Duodenal mucosa (tissue), 2 donors: ENCODE measurements around the gene GAD2.

Source experiments
- H3K27ac ChIP-seq: one replicate; pipeline ENCODE4 v1.7.0; 2013; ENCODE audit warnings: low read depth, low read length
- H3K27me3 ChIP-seq, 2 donors: one replicate each; pipeline ENCODE4 v1.7.0; 2013; ENCODE audit warnings: low read length in 2 of 2, control low read depth in 1 of 2; ENCODE audit not compliant: insufficient read depth in 2 of 2, control insufficient read depth in 1 of 2
- H3K36me3 ChIP-seq, 2 donors: one replicate each; pipeline ENCODE4 v1.7.0; 2013; ENCODE audit warnings: low read length in 2 of 2, control low read depth in 1 of 2; ENCODE audit not compliant: insufficient read depth in 2 of 2, control insufficient read depth in 1 of 2
- H3K4me1 ChIP-seq, 2 donors: one replicate each; pipeline ENCODE4 v1.7.0; 2013; ENCODE audit warnings: low read length in 2 of 2, control low read depth in 1 of 2; ENCODE audit not compliant: insufficient read depth in 2 of 2, control insufficient read depth in 1 of 2
- H3K4me3 ChIP-seq, 2 donors: one replicate each; pipeline ENCODE4 v1.7.0; 2013; ENCODE audit warnings: low read length in 2 of 2, low read depth in 1 of 2
- H3K9ac ChIP-seq, 2 donors: one replicate each; pipeline ENCODE4 v1.7.0; 2013; ENCODE audit warnings: low read length in 2 of 2, low read depth in 1 of 2
- H3K9me3 ChIP-seq, 2 donors: one replicate each; pipeline ENCODE4 v1.7.0; 2013; ENCODE audit warnings: low read length in 2 of 2, control low read depth in 1 of 2; ENCODE audit not compliant: control insufficient read depth in 1 of 2

GAD2 gene

GRCh38 chr10:26310361-26310760 is 93.8 kb downstream of the GAD2 start:
- Histone ChIP-seq H3K27ac (no peak overlapping the region), H3K9ac (no peak overlapping the region), H3K36me3 (no peaks in the 10 kb centered on the region), H3K27me3 (peaks cover 3% of the 10 kb centered on the region in 2 donors), H3K9me3 (no peaks in the 10 kb centered on the region), H3K4me1 (no peaks in the 10 kb centered on the region), H3K4me3 (no peak overlapping the region)

- Histone ChIP-seq H3K4me3 (no peak overlapping the region), H3K36me3 (no peaks in the 10 kb centered on the region), H3K9me3 (no peaks in the 10 kb centered on the region), H3K9ac (no peak overlapping the region), H3K4me1 (no peaks in the 10 kb centered on the region), H3K27ac (no peak overlapping the region), H3K27me3 (peaks cover 3% of the 10 kb centered on the region in 2 donors)
Measured at GRCh38 chr10:26311383-26311940, 94.9 kb downstream of the GAD2 start.

- Histone ChIP-seq H3K27ac (no peak overlapping the region), H3K27me3 (peaks cover 0 to 3% of the 10 kb centered on the region in 2 donors), H3K36me3 (no peaks in the 10 kb centered on the region), H3K9ac (no peak overlapping the region), H3K4me3 (no peak overlapping the region), H3K9me3 (no peaks in the 10 kb centered on the region), H3K4me1 (peaks cover 0 to 6% of the 10 kb centered on the region in 2 donors)
Measured at GRCh38 chr10:26314265-26315013, 97.9 kb downstream of the GAD2 start.

- no peak overlapping the region for H3K27ac ChIP-seq
- H3K4me3 ChIP-seq: no peak overlapping the region
Measured at GRCh38 chr10:26318672-26319071, 102.1 kb downstream of the GAD2 start.

GRCh38 chr10:26323219-26323618 is 106.6 kb downstream of the GAD2 start:
- no peak overlapping the region for H3K4me3 ChIP-seq
- peaks cover 0 to 4% of the 10 kb centered on the region in 2 donors for H3K27me3 ChIP-seq
- H3K9ac ChIP-seq: no peak overlapping the region
- no peaks in the 10 kb centered on the region for H3K9me3 ChIP-seq
- peaks cover 0 to 6% of the 10 kb centered on the region in 2 donors for H3K4me1 ChIP-seq
- no peak overlapping the region for H3K27ac ChIP-seq
- H3K36me3 ChIP-seq: no peaks in the 10 kb centered on the region

More at GRCh38 chr10:26318672-26319071, 102.1 kb downstream of the GAD2 start:
- Histone ChIP-seq H3K36me3 (no peaks in the 10 kb centered on the region), H3K9ac (no peak overlapping the region), H3K9me3 (no peaks in the 10 kb centered on the region), H3K27me3 (no peaks in the 10 kb centered on the region), H3K4me1 (peaks cover 0 to 6% of the 10 kb centered on the region in 2 donors)

- no peak overlapping the region for H3K9ac ChIP-seq
- H3K9me3 ChIP-seq: no peaks in the 10 kb centered on the region
- H3K4me3 ChIP-seq: no peak overlapping the region
- no peaks in the 10 kb centered on the region for H3K4me1 ChIP-seq
- H3K27ac ChIP-seq: no peak overlapping the region
- H3K27me3 ChIP-seq: peaks cover 0 to 4% of the 10 kb centered on the region in 2 donors
- H3K36me3 ChIP-seq: no peaks in the 10 kb centered on the region
Measured at GRCh38 chr10:26326851-26327250, 110.3 kb downstream of the GAD2 start.

GRCh38 chr10:26327811-26328210 is 111.2 kb downstream of the GAD2 start:
- no peak overlapping the region for H3K9ac ChIP-seq
- no peaks in the 10 kb centered on the region for H3K36me3 ChIP-seq
- H3K27ac ChIP-seq: no peak overlapping the region
- H3K27me3 ChIP-seq: peaks cover 0 to 4% of the 10 kb centered on the region in 2 donors
- no peaks in the 10 kb centered on the region for H3K4me1 ChIP-seq
- no peak overlapping the region for H3K4me3 ChIP-seq
- H3K9me3 ChIP-seq: no peaks in the 10 kb centered on the region

GRCh38 chr10:26331371-26331770 is 114.8 kb downstream of the GAD2 start:
- Histone ChIP-seq H3K9me3 (no peaks in the 10 kb centered on the region), H3K4me1 (no peaks in the 10 kb centered on the region), H3K36me3 (no peaks in the 10 kb centered on the region), H3K9ac (no peak overlapping the region), H3K4me3 (no peak overlapping the region), H3K27me3 (peaks cover 0 to 4% of the 10 kb centered on the region in 2 donors), H3K27ac (no peak overlapping the region)

- Histone ChIP-seq H3K9ac (no peak overlapping the region), H3K9me3 (no peaks in the 10 kb centered on the region), H3K36me3 (no peaks in the 10 kb centered on the region), H3K4me1 (no peaks in the 10 kb centered on the region), H3K27ac (no peak overlapping the region), H3K27me3 (no peaks in the 10 kb centered on the region), H3K4me3 (no peak overlapping the region)
Measured at GRCh38 chr10:26334232-26334931, 117.8 kb downstream of the GAD2 start.

GRCh38 chr10:26334932-26335573 is 118.5 kb downstream of the GAD2 start:
- H3K9me3 ChIP-seq: no peaks in the 10 kb centered on the region
- no peaks in the 10 kb centered on the region for H3K27me3 ChIP-seq
- H3K9ac ChIP-seq: no peak overlapping the region
- peak overlapping the region; percentile 48 to 55 for H3K4me3 ChIP-seq
- no peak overlapping the region for H3K27ac ChIP-seq
- no peaks in the 10 kb centered on the region for H3K36me3 ChIP-seq
- no peaks in the 10 kb centered on the region for H3K4me1 ChIP-seq
